Activated CD4-positive, alpha-beta T cell treated with anti-CD3 and anti-CD28 coated beads for 1 hour (primary cell): ENCODE measurements around the gene ZFC3H1.

ENCODE experiments used
- DNase-seq: peaks from one replicate; pipeline ENCODE4 v3.0.0-alpha.2; 2020

ZFC3H1 gene

DNA sequence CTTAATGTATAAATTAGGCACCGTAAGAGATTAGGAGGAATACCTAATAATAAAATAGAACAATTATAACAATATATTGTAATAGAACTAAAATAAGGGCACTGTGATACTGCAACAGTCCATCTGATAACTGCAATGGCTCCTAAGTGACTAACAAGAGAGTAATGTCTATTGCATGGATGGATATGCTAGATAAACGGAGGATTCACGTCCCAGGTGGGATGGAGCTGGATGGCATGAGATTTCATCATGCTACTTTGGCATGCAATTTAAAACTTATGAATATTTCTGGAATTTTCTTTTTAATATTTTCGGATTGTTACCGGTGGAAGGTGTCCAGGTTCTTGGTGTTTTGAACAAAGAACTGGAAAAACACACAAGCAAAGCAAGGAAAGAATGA is 20.0 kb upstream of the ZFC3H1 start:
- no peak for DNase-seq

GRCh38 chr12:71682466-71682865 is 18.8 kb upstream of the ZFC3H1 start:
- no peak for DNase-seq

DNA sequence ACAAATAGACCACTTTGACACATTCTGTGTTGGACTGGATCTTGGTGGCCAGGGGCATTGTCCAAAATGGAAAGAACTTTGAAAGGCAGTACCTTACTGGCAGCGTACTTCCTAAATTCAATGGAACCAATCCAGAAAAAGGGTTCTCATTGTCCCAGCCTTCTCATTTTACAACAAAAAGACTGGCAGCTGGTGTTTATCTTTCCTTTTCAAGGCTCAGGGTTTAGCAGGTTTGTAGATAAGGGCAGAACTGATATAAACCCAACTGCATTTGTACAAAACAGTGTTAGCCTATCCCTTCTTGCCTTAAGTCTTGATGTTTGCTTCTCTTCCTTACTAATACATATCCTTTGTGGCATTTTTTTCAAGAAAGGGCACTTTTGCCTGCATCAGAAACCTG is 8.2 kb upstream of the ZFC3H1 start:
- DNase-seq, result no peak

DNA sequence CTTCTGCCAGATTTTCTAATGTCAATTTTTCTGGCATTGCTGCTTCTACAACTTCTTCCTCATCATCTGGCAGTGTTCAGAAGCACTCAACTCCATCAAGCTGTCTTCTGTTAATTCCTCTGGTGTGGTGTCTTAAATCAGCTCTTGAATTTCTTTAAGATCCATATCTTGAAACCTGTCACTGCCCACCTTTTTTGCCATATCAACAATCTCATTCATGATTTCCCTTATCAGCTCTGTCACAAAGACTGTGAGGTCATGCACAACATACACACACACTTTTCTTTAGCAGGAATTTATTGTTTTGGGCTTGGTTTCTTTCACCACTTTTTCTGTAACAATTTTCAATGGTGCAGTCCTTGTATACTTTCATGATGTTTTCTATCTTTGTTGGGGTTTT is 7.7 kb upstream of the ZFC3H1 start:
- DNase-seq, result no peak

DNA sequence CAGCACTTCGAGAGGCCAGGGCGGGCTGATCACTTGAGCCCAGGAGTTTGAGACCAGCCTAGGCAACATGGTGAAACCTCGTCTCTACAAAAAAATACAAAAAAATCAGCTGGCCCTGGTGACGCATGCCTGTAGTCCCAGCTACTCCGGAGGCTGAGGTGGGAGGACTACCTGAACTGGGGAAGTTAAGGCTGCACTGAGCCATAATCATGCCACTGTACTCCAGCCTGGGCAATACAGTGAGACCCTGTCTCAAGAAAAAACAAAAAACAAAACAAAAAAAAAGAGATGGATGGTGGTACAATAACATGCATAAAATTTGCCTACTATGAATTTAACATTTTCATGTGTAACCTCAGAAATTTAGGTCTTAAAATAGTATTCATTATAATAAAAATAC is 2.6 kb upstream of the ZFC3H1 start:
- DNase-seq, result no peak

- DNase-seq, result no peak
Measured at GRCh38 chr12:71665090-71665463, 1.4 kb upstream of the ZFC3H1 start.

- no peak for DNase-seq
Measured at GRCh38 chr12:71664411-71665089, 902 bp upstream of the ZFC3H1 start.

- peak; percentile 66 for DNase-seq
Measured at GRCh38 chr12:71662849-71663560, 643 bp downstream of the ZFC3H1 start.

- no peak for DNase-seq
Measured at GRCh38 chr12:71661977-71662530, 1.6 kb downstream of the ZFC3H1 start.

GRCh38 chr12:71656740-71657139 is 6.9 kb downstream of the ZFC3H1 start:
- no peak for DNase-seq

GRCh38 chr12:71655907-71656306 is 7.7 kb downstream of the ZFC3H1 start:
- no peak for DNase-seq

GRCh38 chr12:71655495-71655894 is 8.2 kb downstream of the ZFC3H1 start:
- DNase-seq, result no peak

DNA sequence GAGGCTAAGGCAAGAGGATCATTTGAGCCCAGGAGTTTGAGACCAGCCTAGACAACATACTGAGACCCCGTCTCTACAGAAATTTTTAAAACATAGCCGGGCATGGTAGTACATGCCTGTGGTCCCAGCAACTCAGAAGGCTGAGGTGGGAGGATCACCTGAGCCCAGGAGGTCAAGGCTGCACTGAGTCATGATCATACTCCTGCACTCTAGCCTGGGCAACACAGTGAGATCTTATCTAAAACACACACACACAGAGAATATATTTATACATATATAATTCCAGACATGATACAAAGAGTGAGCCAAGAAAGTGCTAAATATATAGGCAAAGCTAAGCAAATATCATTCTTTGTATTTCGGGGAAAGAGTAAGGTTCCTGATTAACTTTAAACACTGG is 9.4 kb downstream of the ZFC3H1 start:
- DNase-seq, result no peak

- no peak for DNase-seq
Measured at GRCh38 chr12:71653137-71653536, 10.5 kb downstream of the ZFC3H1 start.

GRCh38 chr12:71652656-71653055 is 11.0 kb downstream of the ZFC3H1 start:
- no peak for DNase-seq

DNA sequence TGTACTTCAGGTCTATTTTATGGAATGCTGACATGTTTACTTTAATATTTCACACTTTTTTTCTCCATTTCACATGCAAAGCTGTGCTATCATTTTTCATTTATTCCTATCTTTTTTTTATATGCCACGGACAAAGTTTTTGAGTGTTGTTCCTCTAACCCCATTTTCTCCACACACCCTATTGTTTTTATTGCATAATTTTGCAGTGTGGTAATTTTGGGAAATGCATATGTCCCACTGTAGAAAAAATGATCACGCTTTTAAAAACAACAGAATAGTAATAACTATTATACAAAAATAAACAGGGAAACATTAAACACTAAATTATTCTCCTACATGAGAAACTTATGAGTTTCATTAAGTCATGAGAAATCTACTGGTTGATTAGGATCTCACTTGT is 14.2 kb downstream of the ZFC3H1 start:
- no peak for DNase-seq

- DNase-seq, result no peak
Measured at GRCh38 chr12:71648537-71648936, 15.1 kb downstream of the ZFC3H1 start.

DNA sequence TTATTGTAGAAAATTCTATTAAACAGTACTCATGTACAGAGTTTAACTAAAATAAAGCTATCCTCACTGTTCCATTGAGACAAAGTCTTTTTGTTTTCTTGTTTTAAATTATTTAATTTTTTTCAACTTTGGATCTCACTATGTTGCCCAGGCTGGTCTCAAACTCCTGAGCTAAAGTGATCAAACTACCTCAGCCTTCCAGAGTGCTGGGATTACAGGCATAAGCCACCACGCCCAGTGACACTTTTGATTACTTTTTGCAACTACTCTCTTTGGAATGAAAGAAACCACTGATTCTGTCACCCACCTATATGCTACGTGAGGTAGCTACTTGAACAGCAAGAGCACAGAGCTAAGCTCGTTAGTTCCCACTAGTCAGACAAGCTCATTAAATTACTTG is 17.1 kb downstream of the ZFC3H1 start:
- no peak for DNase-seq

- no peak for DNase-seq
Measured at GRCh38 chr12:71645268-71645667, 18.4 kb downstream of the ZFC3H1 start.

DNA sequence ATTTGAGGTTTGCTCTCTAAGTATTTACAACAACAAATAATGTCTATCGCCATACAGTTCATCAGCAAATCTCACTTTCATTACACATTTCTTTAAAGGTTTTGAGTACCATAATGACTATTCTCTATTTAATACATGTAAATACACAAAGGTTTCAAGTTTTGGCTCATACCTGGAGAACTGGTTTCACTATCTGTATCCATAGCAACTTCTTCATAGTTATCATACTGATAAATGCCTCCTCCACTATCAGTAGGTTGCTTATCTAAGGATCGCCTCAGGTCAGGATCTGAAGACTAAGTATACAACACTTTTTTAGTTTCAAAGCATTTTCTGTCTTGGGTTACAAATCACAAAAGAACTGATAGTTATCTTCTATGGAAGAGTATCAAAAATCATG is 21.4 kb downstream of the ZFC3H1 start:
- DNase-seq, result no peak

DNA sequence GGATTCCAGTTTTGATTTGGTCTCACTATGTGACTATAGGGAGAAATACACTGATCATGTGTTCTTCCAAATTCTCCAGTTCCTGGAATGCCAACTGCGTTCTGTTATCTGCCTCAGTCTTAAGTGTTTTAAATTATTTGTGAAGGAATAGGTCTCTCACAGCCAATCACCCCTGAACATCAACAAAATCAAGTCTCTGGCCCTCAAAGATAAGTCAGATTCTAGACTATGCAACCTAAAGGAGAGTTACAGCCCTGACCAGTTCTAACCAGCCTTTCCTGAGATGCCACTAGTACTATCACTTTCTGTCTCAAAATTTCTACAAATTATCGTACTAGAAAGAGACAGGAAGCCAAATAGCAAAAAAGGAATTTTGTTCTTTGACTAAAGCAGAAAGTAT is 22.3 kb downstream of the ZFC3H1 start:
- DNase-seq, result no peak

- no peak for DNase-seq
Measured at GRCh38 chr12:71640316-71640715, 23.3 kb downstream of the ZFC3H1 start.

GRCh38 chr12:71639341-71639760 is 24.3 kb downstream of the ZFC3H1 start:
- no peak for DNase-seq

DNA sequence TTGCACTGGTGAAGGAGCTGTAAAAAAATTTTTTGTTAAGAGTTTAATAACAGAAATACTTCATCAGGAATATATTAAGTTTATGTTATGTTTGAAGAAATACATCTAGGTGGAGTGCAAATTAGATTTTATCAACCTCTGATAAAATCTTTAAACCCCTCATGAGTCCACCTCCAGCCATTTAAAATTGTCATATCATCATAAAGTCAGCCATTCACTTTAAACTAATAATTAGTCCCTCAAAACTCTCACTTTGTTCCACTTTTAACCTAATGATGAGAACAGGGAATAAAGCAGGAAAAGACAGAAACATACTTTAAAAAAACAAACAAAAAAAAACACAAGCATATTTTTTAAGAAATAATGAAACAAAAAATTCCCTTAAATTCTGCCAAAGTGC is 25.1 kb downstream of the ZFC3H1 start:
- DNase-seq, result no peak

- DNase-seq, result no peak
Measured at GRCh38 chr12:71636704-71637115, 26.9 kb downstream of the ZFC3H1 start.
